GM11168 (cell line): ENCODE results near the gene NABP2.
"Not testable (repeated sequence)": the region's sequence is repeated elsewhere in the genome, so short reads cannot be mapped to it uniquely, and the experiment has no call there.

ENCODE experiments used
- in situ Hi-C: fragments of 300-500 bp; cut with MboI; formaldehyde crosslinking; loops from one replicate; pipeline ENCODE4 v1.12.0; 2022; ENCODE audit warnings: low sequenced_read_pairs; ENCODE audit not compliant: unreplicated experiment

NABP2 gene

DNA sequence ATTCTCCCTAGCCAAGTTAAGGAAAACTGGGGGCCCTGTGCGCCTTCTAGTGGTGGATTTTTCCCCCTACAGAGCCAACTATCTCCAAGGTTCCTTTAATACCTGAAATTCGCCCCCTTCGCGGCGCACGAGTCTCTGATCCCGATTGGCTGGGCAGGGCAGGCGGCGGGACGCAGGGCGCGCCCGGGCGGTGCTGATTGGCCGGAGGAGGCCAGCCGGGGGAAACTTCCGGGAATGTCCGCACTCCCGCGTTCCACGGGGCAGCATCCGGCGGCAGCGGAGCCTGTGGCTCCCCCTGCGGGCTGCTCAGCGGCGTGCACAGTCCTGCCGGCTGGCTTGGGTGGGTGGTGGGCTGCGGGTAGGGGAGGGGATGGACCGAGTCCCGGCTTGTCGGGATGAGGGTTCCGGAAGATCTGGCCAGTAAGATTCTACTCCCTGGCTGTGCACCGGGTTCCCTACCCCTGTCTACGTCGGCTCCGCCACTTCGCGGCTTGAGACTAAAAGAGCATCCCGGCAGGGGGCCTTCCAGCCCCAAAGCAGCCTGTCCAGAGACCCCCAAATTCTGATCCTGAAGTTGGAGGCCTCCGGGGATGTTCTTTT lies at the start of gene NABP2:
NABP2 (plus strand) TSS at position 241 of the 600 bp plus-strand sequence. CDS start 515 bp downstream, outside the sequence.
- in situ Hi-C loops, result no loop called here

DNA sequence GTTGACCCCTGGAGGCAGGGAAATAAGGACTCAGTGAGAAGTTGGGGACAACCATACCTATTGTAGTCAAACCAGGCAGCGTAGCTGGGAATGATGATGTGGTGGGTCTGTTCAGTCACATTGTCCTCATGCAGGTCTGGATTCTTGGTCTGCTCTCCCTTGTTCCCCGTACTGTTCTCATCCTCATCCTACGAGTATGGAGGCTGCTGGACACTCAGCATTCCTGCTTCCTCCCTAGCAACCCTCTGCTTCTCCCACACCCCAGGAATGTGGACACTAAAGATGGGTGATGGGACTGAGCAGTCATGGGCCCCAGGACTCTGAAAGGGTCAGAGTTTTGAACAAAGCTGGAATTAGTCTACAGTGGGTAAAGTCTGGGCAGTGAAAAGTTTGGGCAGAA lies 45.8 kb upstream of the NABP2 start:
- in situ Hi-C loops, result no loop called here

DNA sequence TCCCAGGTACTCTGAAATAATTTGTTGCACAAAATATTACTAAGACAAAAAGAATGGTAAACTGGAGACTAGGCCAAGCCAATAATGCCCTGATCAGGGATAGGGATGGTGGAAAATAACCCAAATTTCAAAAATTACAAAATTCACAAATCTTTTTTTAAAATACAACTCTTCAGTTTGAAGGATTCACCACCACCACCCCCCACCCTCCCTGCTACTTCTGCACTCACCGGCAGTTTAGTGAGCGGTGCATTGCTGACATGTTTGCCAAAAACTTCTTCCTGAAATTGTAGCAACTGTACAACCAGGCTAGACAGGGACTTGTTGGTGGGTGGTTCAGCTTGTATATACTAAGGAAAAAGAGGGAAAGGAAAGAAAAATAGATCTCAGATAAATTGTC lies 37.2 kb upstream of the NABP2 start:
- in situ Hi-C loops, result loop anchor here (5.0 kb wide), 1 partner anchor 65 kb away; no protein-coding TSS in a partner anchor

DNA sequence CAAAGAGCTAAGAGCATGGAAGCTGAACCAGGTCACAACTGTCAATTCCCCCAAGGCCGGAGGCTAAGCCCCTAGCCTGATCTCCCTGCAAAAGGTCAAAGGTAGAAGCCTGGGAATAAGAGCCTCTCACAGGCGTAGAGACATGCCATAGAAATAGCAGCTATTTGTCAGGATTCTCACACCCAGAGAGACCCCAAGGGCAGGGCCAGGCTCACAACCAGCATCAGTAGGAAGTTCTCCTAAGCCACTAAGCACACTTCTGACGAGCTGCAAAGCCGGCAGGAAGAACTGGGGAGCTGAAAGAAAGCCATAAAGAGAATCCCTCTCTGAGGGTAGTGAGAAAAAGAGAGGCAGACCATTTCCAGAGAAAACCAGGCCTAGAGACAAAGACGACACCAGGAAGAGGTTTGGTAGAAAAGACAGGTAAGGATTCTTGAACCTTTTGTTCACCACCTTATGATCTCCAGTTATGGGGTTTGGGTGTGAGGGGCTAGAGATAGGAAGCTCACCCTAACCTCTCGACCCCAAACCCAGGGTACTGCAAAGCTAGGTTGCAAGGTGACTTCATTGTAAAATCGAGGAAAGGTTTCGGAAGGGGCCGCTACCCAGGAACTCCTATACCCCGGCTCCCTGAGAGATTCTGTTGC lies 35.9 kb upstream of the NABP2 start:
- in situ Hi-C loops, result loop anchor here (5.0 kb wide), 1 partner anchor 66 kb away; no protein-coding TSS in a partner anchor

DNA sequence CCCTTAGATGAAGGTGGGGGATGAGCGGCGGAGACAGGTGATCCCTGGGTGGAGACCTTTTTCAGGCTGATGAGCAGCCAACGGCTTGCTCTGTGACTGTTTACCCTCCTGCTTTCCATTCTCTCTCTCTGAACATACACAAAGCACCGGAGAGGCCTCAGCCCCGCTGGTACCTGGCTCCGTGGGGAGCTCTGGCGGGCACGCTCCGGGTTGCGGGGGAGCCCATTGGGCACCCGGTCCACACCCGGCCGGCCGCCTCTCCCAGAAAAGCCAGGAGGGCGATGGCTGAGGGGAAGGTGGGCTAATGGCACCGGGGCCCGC lies 35.4 kb upstream of the NABP2 start:
- in situ Hi-C loops, result loop anchor here (5.0 kb wide), 1 partner anchor 66 kb away; no protein-coding TSS in a partner anchor

DNA sequence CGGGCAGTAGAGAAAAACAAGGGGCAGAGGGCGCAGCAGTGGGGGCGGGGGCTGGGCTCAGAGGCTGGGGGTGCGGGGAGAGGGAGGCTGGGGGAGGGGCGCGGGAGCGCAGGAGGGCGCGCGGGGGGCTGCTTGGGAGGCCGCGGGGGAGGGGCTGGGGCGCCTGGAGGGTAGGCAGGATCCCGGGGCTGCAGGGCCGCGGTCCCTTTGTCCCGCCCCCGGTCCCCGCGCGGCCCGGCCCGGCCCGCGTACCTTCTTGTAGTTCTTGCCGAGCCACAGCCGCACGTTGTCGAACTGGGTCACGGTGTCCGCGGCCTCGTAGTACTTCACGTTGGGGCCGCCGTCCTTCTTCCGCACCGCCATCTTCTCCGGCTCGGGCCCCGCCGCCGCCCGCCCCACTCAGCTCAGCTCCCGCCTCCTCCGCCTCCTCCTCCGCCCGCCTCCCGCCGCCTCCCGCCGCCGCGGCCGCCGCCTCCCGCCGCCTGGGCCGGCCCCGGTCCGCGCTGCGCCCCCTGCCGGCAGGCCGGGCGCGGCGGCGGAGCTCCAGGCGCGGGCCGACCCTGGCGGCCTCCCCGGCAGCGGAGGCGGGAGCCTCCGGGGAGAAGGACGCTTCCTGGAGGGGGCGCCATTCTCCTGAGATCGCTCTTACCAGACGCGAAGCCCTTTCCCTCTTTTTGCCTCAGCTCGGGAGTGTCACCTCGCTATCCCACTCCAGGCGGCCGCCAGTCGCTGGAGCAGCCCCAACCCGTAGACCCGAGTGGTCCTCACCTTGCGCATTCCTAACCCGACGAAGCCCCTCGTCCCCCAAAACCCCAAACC lies 34.8 kb upstream of the NABP2 start, which contains the start of gene SMARCC2:
SMARCC2 (minus strand) TSS at position 385 of the 819 bp plus-strand sequence; CDS start at position 363, 22 bp downstream.
- in situ Hi-C loops, result loop anchor here (5.0 kb wide), 1 partner anchor 67 kb away; no protein-coding TSS in a partner anchor

DNA sequence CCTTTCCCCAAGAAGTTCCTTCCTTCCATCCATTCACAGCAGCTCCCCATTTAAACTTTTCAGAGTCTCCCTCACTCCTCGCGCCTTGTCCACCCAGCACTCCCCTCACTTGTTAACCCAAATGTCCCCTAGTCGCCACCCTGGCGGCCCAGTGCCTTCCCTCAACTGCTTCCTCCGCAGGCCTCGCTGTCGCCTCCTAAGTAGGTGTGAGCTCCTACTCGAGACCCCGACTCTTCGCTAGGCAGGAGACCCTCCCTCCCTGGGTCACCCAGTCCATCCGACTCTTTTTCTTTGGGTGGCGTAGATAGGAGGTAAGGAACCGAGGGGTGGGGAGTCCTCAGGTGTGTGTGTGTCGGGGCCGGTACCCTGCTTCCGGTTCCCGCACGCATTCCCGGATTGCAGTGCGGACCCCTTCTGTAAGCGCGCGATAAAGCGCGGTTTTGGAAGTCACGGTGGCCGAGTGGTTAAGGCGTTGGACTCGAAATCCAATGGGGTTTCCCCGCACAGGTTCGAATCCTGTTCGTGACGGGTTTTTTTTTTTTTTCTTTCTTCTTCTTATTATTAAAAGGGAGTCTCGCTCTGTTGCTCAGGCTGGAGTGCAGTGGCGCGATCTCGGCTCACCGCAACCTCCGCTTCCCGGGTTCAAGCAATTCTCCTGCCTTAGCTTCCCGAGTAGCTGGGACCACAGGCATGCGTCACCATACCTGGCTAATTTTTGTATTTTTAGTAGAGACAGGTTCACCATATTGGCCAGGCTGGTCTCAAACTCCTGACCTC lies 34.0 kb upstream of the NABP2 start:
- in situ Hi-C loops, result loop anchor here (5.0 kb wide), 1 partner anchor 68 kb away; no protein-coding TSS in a partner anchor

DNA sequence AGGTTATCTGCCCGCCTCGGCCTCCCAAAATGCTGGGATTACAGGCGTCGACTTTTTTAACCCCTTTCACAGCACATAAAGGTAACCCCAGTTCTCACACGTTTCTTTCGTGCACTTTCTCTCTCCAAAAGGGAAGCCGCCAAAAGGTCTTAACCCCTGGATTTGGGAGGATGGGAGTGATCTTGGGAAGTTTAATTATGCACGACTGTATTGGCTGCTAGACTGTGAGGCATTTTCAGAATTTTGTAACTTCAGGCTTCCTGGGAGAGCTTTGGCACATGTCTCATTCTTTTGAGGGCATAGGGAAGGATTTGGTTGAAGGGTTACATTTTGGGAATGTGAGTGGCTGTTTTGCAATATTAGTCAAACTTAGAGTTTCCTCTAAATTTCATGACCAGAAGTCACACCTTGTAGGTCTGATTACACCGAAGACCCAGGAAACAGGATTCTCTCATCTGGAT lies 33.4 kb upstream of the NABP2 start:
- in situ Hi-C loops, result no loop called here

DNA sequence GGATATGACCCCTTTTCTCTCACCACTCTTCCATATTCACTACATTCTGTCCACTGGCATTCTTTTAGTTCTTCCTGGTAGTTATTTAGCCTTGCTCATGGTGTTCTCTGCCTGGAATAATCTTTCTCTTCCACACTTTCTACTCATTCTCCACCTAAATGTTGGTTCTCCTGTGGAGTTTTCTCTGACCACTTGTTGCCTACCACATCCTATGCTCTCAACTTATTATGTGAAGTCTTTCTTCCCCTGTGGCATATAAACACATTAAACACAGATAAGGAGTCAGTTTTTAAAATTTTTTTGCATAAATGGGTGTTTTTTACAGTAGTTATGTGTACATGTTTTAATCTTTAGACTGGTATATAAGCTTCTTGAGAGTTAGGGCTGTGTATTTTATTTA lies 31.6 kb upstream of the NABP2 start:
- in situ Hi-C loops, result no loop called here

DNA sequence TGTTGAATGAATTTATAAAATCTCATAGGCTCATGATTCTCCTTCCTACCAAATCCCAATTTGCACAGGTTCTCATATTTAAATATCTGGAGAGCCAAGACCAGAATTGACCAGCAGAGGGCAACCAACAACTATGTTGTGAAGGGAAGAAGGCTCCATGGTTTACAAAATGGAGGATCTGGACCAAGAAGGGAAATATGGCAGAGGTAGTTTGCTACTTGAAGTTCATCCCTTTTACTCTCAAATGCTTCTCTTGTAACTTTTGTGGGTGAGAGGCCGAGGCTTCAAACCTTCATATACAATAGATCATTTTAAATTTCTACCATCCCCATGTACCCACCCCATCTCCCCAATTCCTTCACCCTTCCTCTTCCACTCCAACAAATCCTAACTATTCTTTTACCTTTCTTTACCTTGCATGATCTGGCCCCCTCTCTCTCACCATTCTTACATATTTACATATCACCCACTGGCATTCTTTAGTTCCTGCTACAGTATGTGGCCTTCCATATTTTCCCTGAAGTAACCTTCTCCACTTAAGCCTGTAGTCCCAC lies 31.0 kb upstream of the NABP2 start:
- in situ Hi-C loops, result no loop called here

DNA sequence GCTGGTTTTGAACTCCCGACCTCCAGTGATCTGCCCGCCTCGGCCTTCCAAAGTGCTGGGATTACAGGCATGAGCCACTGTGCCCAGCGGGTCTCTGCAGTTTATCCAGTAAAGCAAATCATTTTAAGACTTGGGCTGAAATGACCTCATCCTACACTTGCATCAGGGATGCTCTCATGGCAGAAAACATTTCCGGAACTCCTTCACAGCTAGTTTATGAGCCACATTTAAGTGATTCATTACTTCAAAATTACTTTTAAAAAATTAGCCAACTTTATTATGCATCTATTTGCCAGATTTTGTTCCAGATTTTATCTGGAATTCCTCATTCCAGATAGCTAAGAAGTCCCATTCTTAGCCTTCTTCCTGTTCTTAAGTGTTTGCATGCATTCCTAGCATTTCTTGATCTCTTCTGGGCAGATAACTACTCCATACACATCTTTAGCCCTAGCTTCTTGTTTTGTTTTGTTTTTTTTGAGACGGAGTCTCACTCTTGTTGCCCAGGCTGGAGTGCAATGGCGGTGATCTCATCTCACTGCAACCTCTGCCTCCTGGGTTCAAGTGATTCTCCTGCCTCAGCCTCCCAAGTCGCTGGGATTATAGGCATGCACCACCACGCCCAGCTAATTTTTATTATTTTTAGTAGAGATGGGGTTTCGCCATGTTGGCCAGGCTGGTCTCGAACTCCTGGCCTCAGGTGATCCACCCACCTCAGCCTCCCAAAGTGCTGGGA lies 27.2 kb upstream of the NABP2 start:
- in situ Hi-C loops, result not testable (repeated sequence)

DNA sequence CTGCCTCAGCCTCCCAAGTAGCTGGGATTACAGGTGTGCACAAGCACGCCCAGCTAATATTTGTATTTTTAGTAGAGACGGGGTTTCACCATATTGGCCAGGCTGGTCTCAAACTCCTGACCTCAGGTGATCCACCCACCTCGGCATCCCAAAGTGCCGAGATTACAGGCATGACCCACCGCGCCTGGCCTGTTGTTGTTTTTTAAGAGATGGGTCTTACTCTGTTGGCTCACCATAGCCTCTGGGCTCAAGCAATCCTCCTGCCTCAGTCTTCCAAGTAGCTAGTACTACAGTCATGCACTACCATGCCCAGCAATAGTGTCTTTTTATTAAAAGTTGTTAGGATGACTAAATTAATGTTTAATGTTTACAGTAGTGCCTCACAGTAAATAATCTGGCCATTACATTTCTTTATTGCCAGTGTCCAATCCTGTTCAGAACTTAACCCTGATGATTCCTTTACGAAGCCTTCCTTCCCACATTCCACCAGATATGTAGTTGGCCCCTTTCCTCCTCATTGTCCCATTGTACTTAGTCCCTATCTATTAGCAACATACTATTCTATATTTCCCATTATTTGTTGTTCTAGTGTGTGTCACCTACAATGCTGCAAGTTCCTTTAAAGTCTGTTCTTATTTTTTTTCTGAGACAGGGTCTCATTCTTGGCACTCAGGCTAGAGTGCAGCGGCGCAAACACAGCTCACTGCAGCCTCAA lies 26.1 kb upstream of the NABP2 start:
- in situ Hi-C loops, result no loop called here

DNA sequence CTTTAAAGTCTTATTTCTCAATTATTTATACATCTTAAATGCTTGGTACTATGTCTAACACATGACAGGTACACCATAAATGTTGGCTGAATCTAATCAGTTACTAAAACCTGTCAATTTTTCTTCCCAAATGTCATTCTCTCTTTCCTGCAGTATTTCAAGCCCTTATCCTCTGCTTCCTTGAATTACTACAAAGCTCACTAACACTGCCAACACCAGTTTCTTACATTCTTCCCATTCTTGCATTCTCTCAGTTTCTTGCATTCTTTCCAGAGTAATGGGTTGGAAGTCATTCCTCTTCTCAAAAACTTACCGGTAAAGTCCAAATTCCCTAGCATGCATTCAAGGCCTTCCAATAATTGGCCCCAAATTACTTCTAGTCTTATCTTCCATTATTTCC lies 25.3 kb upstream of the NABP2 start:
- in situ Hi-C loops, result no loop called here

DNA sequence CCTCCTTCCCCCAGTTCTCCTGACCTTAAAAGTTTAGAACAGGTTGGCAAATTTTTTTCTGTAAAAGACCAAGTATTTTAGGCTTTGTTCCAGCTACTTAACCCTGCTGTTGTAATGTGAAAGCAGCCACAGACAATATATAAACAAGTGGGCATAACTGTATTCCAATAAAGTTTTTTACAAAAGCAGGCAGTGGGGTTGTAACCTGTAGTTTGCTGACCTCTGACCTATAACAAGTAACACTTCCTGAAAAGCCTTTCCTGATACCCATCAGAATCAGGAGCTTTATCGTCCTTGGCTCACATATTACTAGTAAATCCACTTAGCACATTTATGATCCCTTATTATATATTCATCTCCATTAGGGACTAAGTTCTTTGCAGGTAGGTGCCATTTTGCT lies 21.8 kb upstream of the NABP2 start:
- in situ Hi-C loops, result no loop called here

DNA sequence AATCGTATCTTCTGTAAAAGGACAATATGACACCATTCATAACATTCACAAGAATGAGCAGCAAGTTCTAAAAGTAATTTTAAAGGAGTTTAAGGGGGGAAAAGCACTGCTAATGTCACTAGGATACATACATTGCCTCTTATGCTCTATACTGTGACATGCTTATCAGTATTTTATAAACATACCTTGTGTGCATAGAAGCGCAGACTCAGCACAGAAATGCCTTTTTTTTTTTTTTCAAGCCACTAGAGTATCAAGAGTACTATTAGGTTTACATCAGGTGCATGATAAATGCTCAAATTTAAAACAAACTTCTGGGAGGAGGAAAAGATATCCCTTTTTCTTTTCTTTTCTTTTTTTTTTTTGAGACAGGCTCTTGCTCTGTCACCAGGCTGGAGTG lies 21.3 kb upstream of the NABP2 start:
- in situ Hi-C loops, result no loop called here

DNA sequence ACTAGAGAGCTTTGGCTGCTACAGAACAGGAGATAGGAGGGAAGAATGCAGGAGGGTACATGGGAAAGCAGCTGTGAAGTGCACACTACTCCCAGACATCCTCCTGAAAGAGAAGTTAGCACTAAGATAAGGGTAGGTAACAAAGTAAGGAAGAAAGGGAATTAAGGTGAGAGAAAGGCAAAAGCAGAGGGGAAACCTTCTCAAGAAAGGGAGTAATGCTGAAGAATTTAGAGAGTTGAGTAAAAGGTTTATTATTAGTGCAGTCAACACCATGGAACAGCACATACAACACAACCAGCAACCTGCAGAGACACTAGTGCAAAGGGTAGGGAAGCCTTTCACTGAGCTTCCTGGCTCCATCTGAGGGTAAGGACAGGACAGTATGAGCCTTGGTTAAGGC lies 19.9 kb upstream of the NABP2 start:
- in situ Hi-C loops, result no loop called here

DNA sequence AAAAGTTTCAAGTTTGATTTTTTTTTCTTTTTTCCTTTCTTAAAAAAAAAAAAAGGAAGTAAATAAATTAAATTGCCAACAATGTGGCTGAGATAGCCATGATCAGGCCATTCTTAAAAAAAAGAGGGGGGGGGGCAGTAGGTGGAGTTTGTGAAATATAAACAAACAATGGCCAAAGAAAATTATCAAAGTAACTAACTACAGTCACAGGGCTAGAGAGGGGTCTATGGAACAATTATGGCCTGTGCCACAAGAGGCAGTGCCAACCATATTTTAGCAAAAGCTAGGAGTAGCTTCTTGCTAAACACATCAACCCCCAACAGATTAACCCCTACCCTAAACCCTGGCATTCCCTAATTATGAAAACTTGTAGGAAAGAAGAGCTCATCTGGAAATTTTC lies 18.7 kb upstream of the NABP2 start:
- in situ Hi-C loops, result no loop called here

DNA sequence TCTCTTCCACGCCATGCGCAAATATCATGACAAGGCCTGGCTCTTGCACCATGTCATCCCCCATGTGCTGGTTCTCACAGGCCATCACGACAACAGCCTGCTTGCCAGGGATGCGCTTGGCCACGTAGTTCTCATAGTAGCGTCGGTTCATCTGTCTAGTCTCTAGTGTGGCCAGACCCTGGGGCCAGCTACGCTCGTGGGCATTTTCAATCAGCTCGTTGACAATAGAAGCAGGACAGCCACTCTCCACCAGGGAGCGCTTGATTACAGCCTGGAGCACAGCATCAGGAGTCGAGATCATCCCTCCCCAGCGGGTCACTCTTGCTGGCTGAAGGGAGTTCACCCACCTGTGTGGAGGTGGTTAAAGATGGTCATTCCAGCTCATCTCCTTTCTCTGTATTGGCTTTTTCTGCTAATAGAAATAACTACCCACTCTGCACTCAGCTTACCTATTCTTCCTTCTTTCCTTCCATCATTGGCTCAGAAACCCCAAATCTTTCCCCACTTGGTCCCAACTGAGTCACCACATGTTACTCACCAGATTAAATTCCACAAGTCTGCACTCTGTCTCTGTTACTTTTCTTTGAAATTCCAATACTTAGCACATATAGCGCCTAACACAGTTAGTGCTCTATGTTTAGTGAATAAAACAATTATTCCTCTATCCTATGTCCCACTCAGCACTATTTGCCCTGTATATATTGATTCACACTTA lies 17.5 kb upstream of the NABP2 start:
- in situ Hi-C loops, result no loop called here
